Stimulated activated CD8-positive, alpha-beta memory T cell treated with anti-CD3 and anti-CD28 coated beads, Interleukin-7, amount 100 ng/mL, for 24 hours (primary cell): ENCODE measurements around the gene EIF4A2.
"Not testable (repeated sequence)": the region's sequence is repeated elsewhere in the genome, so short reads cannot be mapped to it uniquely, and the experiment has no call there.

Experiments
- DNase-seq: peaks from one replicate; pipeline ENCODE4 v3.0.0-alpha.2; 2020; ENCODE audit warnings: low read depth

EIF4A2 gene

GRCh38 chr3:186784820-186785494 lies 1.6 kb downstream of the EIF4A2 start:
- no peak for DNase-seq

DNA sequence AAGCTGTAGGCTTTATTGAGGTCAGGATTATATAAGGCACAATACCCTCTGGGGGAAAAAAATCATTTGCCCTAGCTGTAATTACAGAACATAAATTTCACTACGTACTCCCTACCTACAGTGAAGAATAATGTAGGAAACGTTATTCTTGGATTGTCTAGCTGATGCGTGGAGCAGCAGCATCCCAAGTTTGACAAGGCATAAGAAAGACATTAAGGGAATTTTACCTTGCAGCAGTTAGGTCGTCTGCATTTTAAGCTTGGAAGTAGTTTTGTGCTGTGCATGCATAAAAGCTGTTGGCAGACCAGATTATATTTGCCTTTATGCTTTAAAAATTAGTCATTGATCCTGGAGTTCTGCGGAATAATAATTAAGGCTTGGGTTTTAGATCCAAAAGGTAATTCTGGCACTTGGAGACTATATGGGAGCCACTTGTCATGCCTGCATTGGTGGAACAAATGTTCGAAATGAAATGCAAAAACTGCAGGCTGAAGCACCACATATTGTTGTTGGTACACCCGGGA lies 2.2 kb downstream of the EIF4A2 start:
- no peak for DNase-seq

DNA sequence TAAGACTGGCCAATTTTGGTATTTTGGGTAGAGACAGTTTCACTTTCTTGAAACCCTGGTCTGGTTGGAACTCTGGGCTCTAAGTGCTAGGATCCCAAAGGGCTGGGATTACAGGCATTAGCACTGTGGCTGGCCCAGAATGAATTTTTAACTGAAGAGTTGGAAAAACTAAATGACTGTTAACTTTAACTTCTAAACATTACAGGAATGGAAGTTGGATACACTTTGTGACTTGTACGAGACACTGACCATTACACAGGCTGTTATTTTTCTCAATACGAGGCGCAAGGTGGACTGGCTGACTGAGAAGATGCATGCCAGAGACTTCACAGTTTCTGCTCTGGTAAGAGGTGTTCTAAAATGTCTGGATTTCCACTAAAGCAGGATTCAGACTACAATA lies 3.5 kb downstream of the EIF4A2 start:
- DNase-seq = no peak

- no peak for DNase-seq
Measured at GRCh38 chr3:186787642-186788481, 4.5 kb downstream of the EIF4A2 start.

GRCh38 chr3:186788482-186789370 lies 5.3 kb downstream of the EIF4A2 start:
- no peak for DNase-seq

- no peak for DNase-seq
Measured at GRCh38 chr3:186789554-186790260, 6.3 kb downstream of the EIF4A2 start.

DNA sequence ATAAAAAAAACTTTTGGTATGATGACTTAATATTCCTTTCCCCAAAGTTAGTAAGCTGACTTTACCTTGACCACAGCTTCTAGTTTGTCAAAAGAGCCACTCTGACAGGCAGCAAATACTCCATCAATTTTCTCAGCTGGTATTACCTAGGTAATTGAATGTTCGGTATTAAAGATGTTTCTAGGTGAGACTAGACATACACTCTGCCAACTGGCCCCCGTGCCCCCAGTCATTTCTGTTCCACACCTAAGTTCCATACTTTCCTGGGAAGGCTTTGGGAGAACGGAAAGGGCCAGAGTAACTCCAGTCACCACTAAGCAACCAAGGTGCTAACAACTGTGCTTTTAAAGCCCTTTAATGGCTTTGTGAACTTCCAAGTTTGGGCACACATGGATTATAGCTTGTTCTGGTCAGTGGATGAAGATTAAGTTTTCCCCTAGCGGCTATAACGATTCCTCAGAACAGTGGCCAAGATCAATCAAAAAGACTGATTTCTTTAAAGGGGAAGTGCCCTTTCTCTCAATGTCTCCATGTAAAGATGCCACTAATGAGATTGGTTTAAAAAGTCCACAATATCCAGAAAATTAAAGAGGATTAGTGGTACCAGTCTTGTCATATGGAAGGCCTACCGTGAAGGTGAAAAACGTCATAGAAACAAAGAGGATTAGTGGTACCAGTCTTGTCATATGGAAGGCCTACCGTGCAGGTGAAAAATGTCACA lies 7.0 kb downstream of the EIF4A2 start:
- no peak for DNase-seq

GRCh38 chr3:186798239-186798874 lies 15.0 kb downstream of the EIF4A2 start:
- no peak for DNase-seq

DNA sequence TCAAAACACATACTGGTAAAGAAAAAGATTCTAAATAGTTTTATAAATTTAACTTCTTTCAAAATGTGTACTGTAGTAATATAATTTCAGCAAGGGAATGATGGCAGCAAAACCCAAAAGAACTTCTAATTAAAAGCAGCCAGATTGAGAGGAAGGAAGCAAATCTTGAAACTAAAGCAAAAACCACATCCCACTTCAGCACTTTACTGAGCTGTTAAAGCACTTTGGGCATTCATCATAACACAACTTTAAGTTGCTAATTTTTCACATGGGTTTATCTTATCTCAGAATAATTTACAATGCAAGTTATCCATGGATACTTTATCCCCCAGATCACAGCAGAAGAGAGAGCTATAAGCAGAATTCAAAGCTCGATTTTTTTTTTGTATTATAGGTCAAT lies 16.9 kb downstream of the EIF4A2 start:
- no peak for DNase-seq

GRCh38 chr3:186802701-186803100 lies 19.3 kb downstream of the EIF4A2 start:
- DNase-seq = no peak

DNA sequence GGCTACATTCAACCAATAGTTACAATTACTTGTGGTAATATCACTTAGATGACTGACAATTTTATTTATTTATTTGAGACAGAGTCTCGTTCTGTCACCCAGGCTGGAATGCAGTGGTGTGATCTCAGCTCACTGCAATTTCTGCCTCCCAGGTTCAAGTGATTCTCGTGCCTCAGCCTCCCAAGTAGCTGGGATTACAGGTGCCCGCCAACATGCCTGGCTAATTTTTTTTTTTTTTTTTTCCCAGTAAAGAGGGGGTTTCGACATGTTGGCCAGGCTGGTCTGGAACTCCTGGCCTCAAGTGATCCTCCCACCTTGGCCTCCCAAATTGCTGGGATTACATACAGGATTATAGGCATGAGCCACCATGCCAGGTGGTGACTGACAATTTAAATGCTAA lies 20.1 kb downstream of the EIF4A2 start:
- not testable (repeated sequence) for DNase-seq

- peak; percentile 81 for DNase-seq
Measured at GRCh38 chr3:186806089-186807055, 23.0 kb downstream of the EIF4A2 start, which contains the start of gene RFC4. Gene RFC4, minus strand, starts transcription at chr3:186806482. Its CDS starts 1,769 bp downstream, at chr3:186804713.

GRCh38 chr3:186807231-186807630 lies 23.9 kb downstream of the EIF4A2 start:
- no peak for DNase-seq

DNA sequence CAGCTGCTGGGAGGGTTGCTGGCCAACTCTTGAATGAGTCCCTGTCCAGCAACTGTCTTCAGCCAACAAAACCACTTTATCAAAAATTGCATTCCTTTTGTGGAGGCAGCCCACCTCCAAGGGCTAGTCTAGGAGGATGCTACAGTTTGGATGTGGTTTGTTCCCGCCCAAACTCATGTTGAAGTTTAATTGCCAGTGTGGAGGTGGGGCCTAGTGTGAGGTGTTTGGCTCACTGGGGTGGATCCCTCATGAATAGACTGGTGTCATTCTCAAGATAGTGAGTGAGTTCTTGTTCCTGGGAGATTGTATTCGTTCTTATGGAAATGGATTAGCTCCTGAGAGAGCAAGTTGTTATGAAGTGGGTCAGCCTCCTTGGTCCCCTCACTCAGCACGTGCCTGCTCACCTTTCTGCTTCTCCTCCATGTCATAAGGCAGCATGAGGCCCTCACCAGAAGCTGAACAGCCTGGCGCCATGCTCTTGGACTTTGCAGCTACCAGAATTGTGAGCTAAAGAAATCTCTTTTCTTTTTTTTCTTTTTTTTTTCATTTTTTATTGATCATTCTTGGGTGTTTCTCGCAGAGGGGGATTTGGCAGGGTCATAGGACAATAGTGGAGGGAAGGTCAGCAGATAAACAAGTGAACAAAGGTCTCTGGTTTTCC lies 27.1 kb downstream of the EIF4A2 start:
- no peak for DNase-seq

- not testable (repeated sequence) for DNase-seq
Measured at GRCh38 chr3:186811313-186811712, 27.9 kb downstream of the EIF4A2 start.

- no peak for DNase-seq
Measured at GRCh38 chr3:186814100-186814499, 30.7 kb downstream of the EIF4A2 start.

- DNase-seq = no peak
Measured at GRCh38 chr3:186815435-186815834, 32.1 kb downstream of the EIF4A2 start.

DNA sequence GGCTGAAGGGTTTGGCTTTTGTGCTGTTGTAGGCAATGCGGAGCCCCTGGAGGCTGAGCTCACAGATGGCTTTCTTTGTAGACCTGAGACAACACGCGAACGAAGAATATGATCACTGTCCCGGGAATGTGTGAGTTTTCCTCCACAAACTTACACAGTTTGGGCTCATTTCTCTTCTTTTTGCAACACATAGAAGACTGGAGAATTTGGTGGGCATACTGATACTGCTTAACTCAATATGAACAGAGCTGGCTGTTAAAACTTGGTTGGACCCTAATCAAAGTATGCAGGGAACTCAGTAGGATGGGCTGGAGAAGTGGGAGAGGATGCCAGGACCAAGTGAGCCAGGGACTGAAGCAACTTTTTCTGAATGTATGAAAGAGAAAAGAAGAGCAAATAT lies 35.1 kb downstream of the EIF4A2 start:
- no peak for DNase-seq

- no peak for DNase-seq
Measured at GRCh38 chr3:186818956-186819355, 35.6 kb downstream of the EIF4A2 start.
